22Rv1 (cell line): ENCODE data around the gene AGBL1.

Source experiments
- H3K27ac ChIP-seq: fragments of 450-650 bp; 2 replicates; pipeline ENCODE4 v1.5.1; 2017
- ZFX ChIP-seq: fragments of 450-650 bp; IDR thresholded peaks from 2 replicates; pipeline ENCODE4 v1.6.1; 2017; ENCODE audit warnings: antibody characterized with exemption, borderline replicate concordance
- TF ChIP-seq, protein P1 (sequence below): fragments of 450-650 bp; IDR thresholded peaks from 2 replicates; pipeline ENCODE4 v1.5.1; 2017; ENCODE audit warnings: mild to moderate bottlenecking

AGBL1 gene

DNA sequence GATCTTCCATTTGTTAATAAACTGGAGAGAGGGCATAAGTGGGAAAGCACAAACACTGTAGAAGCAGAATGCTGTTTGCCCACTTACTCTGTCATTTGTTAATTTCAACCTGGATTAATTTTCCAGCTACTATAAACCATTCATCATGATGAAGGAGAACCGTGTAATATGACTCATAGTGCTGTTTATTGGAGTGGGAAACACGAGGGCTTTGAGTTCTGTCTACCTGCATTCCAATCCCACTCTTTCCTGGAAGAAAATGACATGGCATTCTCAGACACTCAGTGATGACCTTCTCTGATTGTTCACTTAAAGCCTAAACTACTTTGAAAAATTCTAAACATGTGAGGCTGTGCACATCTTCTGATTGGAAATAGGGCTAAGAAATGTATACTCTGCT, 826.7 kb downstream of the AGBL1 start:
- no peak for TF ChIP-seq ZFX
- TF ChIP-seq, protein P1, sequence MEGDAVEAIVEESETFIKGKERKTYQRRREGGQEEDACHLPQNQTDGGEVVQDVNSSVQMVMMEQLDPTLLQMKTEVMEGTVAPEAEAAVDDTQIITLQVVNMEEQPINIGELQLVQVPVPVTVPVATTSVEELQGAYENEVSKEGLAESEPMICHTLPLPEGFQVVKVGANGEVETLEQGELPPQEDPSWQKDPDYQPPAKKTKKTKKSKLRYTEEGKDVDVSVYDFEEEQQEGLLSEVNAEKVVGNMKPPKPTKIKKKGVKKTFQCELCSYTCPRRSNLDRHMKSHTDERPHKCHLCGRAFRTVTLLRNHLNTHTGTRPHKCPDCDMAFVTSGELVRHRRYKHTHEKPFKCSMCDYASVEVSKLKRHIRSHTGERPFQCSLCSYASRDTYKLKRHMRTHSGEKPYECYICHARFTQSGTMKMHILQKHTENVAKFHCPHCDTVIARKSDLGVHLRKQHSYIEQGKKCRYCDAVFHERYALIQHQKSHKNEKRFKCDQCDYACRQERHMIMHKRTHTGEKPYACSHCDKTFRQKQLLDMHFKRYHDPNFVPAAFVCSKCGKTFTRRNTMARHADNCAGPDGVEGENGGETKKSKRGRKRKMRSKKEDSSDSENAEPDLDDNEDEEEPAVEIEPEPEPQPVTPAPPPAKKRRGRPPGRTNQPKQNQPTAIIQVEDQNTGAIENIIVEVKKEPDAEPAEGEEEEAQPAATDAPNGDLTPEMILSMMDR = no peak

DNA sequence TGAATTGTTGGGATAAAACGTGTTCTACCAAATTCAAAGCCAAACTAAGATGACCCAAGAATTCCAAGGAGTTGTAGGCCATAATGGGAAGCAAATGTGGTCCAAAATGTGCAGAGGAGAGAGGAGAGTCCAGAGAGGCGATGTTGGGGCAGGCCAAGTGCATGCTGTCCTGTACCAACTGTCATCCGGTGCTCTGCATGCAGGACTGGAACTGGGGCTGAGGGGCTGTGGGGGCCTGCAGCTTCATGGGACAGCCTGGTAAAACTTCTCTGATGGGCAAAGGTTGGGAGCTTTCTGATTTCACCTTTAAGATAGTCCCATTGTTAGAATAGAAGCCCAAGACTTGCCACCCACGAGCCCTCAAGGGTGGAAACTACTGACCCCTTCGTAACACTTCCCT, 831.4 kb downstream of the AGBL1 start:
- H3K27ac ChIP-seq = no peak overlapping the region
- no peak for TF ChIP-seq ZFX
- TF ChIP-seq, protein P1 = no peak

More for the DNA sequence above, 826.7 kb downstream of the AGBL1 start:
- no peak overlapping the region for H3K27ac ChIP-seq

DNA sequence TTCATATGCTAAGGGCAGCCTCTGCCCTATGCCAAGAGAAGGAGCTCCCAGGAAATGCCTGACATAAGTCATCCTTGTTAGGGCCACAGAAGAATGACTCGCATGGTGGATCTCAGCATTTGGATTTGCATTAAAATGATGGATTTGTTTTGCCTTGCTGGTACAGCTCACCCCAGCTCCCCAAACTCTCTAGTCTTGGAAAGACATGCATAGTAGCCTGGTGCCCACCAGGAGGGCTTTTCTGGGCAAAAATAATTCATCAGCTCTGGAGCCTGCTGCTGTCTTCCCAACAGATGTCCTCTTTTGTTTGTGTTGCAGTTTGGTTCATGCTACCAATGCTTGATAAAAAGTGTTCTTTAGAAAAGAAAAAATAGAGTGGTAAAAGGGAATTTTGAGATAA, 833.0 kb downstream of the AGBL1 start:
- TF ChIP-seq, protein P1 = no peak
- no peak for TF ChIP-seq ZFX
- no peak overlapping the region for H3K27ac ChIP-seq

GRCh38 chr15:86915811-86916331, 836.2 kb downstream of the AGBL1 start:
- TF ChIP-seq ZFX = no peak
- TF ChIP-seq, protein P1 = peak; percentile 61
- H3K27ac ChIP-seq = no peak overlapping the region

DNA sequence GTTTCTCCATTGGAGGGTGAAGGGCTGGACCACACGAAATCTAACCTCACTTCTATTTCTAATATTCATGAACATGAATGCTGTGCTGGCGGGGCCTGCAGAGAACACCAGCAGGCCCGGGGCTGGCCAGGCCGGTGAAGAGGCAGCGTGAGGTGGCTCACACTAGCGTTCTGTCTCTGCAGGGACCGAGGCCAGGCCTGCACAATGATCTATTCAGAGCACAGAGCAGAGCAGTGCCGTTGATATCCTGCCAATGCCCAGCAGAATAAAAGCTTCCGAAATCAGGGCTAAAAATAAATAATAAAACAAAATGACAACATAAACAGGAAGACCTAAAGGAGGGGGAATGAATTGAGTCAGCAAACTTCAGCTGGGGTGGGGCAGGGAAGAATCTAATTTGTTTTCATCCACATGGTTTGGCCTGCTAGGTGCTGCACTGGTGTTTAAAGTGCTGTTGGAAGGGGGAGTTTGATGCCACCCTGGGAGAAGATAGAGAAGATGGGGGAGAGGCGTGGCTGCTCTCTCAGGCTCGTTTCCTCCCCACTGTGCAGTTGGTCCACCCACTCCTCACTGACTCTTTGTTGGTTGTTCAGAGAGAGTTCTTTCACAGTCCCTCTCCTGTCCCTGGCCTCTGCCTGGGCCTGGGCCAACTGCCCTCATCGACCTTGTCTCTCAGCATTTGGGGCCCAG, 837.1 kb downstream of the AGBL1 start:
- TF ChIP-seq, protein P1 = no peak
- no peak for TF ChIP-seq ZFX
- no peak overlapping the region for H3K27ac ChIP-seq

- TF ChIP-seq, protein P1 = no peak
- TF ChIP-seq ZFX = no peak
Observed at GRCh38 chr15:86917361-86917671, 837.6 kb downstream of the AGBL1 start.

DNA sequence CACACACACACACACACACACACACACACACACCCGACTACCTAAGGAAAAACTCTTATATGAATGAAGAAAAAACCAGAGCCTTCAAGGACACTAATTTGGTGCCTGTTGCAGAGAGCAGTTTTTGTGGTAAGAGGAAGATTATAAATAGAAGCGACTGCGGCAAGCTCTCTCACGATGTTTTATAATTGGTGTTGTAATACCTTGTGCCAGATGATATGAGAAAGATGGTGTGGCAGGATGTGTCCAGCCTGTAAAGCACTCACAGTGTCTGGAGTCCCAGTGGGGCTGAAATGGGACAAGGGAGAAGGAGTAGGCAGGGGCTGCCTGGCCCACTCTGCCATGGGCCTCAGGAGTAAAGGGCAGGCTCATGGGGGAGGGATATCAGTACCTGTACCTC, 839.9 kb downstream of the AGBL1 start:
- no peak overlapping the region for H3K27ac ChIP-seq
- TF ChIP-seq, protein P1 = no peak
- no peak for TF ChIP-seq ZFX

More at GRCh38 chr15:86917361-86917671, 837.6 kb downstream of the AGBL1 start:
- H3K27ac ChIP-seq = no peak overlapping the region
